HAP-1 (cell line): ENCODE data around the gene LEMD1.
"Not testable (repeated sequence)": the region's sequence is repeated elsewhere in the genome, so short reads cannot be mapped to it uniquely, and the experiment has no call there.

ENCODE experiments used
- DNase-seq, 2 experiments: peaks; one replicate each; pipeline ENCODE4 v3.0.0-alpha.2; 2016 to 2020; ENCODE audit warnings: low spot score in 2 of 2
- H3K27me3 ChIP-seq: fragments of 250-450 bp; sonication (Bioruptor Pico); 2 replicates; pipeline ENCODE4 v1.5.1; 2020; ENCODE audit warnings: low read depth, mild to moderate bottlenecking, moderate library complexity
- H3K36me3 ChIP-seq: fragments of 250-450 bp; sonication (Bioruptor Pico); replicated peaks from 2 replicates; pipeline ENCODE4 v1.5.1; 2020; ENCODE audit warnings: mild to moderate bottlenecking
- H3K4me1 ChIP-seq: fragments of 250-450 bp; sonication (Bioruptor Pico); 2 replicates; pipeline ENCODE4 v1.5.1; 2020; ENCODE audit warnings: mild to moderate bottlenecking
- H3K4me3 ChIP-seq: fragments of 250-450 bp; sonication (Bioruptor Pico); 2 replicates; pipeline ENCODE4 v1.5.1; 2020; ENCODE audit warnings: mild to moderate bottlenecking, moderate library complexity
- H3K9me3 ChIP-seq: fragments of 250-450 bp; sonication (Bioruptor Pico); 2 replicates; pipeline ENCODE4 v1.5.1; 2020; ENCODE audit warnings: mild to moderate bottlenecking, moderate library complexity
- in situ Hi-C: fragments of 300-500 bp; cut with MboI; formaldehyde crosslinking; loops from 3 replicates; pipeline ENCODE4 v1.14.3; 2020; ENCODE audit warnings: low sequenced_read_pairs, inconsistent platforms, mixed read lengths

LEMD1 gene

GRCh38 chr1:205398586-205398985, 23.3 kb downstream of the LEMD1 start:
- in situ Hi-C loops = loop anchor here (5.0 kb wide), 2 partner anchors 89 to 124 kb away; no protein-coding TSS in a partner anchor
- Histone ChIP-seq H3K9me3 (no peaks in the 10 kb centered on the region; the same call in 1 of the 2 replicates), H3K36me3 (no peaks in the 10 kb centered on the region), H3K4me3 (no peak overlapping the region), H3K4me1 (peaks cover 4% of the 10 kb centered on the region; the same call in 1 of the 2 replicates), H3K27me3 (no peaks in the 10 kb centered on the region)
- no peak for DNase-seq

- H3K36me3 ChIP-seq = no peaks in the 10 kb centered on the region
These were observed 24.8 kb downstream of the LEMD1 start for GRCh38 chr1:205396967-205397616.

GRCh38 chr1:205395616-205396015, 26.2 kb downstream of the LEMD1 start:
- in situ Hi-C loops = loop anchor here (5.0 kb wide), 2 partner anchors 92 to 127 kb away; no protein-coding TSS in a partner anchor
- H3K4me1 ChIP-seq = peaks cover 4% of the 10 kb centered on the region
- DNase-seq = no peak
- H3K9me3 ChIP-seq = no peaks in the 10 kb centered on the region; the same call in 1 of the 2 replicates
- no peak overlapping the region for H3K4me3 ChIP-seq
- no peaks in the 10 kb centered on the region for H3K36me3 ChIP-seq
- H3K27me3 ChIP-seq = peaks cover 2% of the 10 kb centered on the region; the same call in 1 of the 2 replicates

More at GRCh38 chr1:205396967-205397616, 24.8 kb downstream of the LEMD1 start:
- Histone ChIP-seq H3K9me3 (no peaks in the 10 kb centered on the region; the same call in 1 of the 2 replicates), H3K4me3 (no peak overlapping the region), H3K4me1 (peaks cover 4% of the 10 kb centered on the region; the same call in 1 of the 2 replicates), H3K27me3 (peaks cover 2% of the 10 kb centered on the region; the same call in 1 of the 2 replicates)
- DNase-seq = peak; percentile 72 to 89
- in situ Hi-C loops = loop anchor here (5.0 kb wide), 2 partner anchors 90 to 125 kb away; no protein-coding TSS in a partner anchor

GRCh38 chr1:205392650-205393049, 29.2 kb downstream of the LEMD1 start:
- peaks cover 2% of the 10 kb centered on the region; the same call in 1 of the 2 replicates for H3K27me3 ChIP-seq

GRCh38 chr1:205391386-205391785, 30.5 kb downstream of the LEMD1 start:
- Histone ChIP-seq H3K9me3 (no peaks in the 10 kb centered on the region; the same call in 1 of the 2 replicates), H3K4me3 (no peak overlapping the region), H3K4me1 (peaks cover 7% of the 10 kb centered on the region), H3K36me3 (no peaks in the 10 kb centered on the region), H3K27me3 (peaks cover 2% of the 10 kb centered on the region; the same call in 1 of the 2 replicates)
- DNase-seq = no peak
- in situ Hi-C loops = no loop called here

More at GRCh38 chr1:205392650-205393049, 29.2 kb downstream of the LEMD1 start:
- Histone ChIP-seq H3K9me3 (no peaks in the 10 kb centered on the region; the same call in 1 of the 2 replicates), H3K36me3 (no peaks in the 10 kb centered on the region), H3K4me3 (no peak overlapping the region), H3K4me1 (peaks cover 4% of the 10 kb centered on the region)
- no peak for DNase-seq
- in situ Hi-C loops = no loop called here

GRCh38 chr1:205387845-205388244, 34.0 kb downstream of the LEMD1 start:
- no peaks in the 10 kb centered on the region for H3K9me3 ChIP-seq
- no peak overlapping the region for H3K4me3 ChIP-seq
- peaks cover 17% of the 10 kb centered on the region for H3K4me1 ChIP-seq
- DNase-seq = no peak
- in situ Hi-C loops = no loop called here
- H3K36me3 ChIP-seq = no peaks in the 10 kb centered on the region
- peaks cover 2% of the 10 kb centered on the region; the same call in 1 of the 2 replicates for H3K27me3 ChIP-seq

GRCh38 chr1:205382990-205383389, 38.9 kb downstream of the LEMD1 start:
- not testable (repeated sequence) for H3K4me3 ChIP-seq

GRCh38 chr1:205382561-205382960, 39.3 kb downstream of the LEMD1 start:
- in situ Hi-C loops = no loop called here
- no peak for DNase-seq
- peaks cover 32% of the 10 kb centered on the region for H3K4me1 ChIP-seq
- no peak overlapping the region for H3K4me3 ChIP-seq
- H3K27me3 ChIP-seq = no peaks in the 10 kb centered on the region
- no peaks in the 10 kb centered on the region for H3K36me3 ChIP-seq
- no peaks in the 10 kb centered on the region for H3K9me3 ChIP-seq

More at GRCh38 chr1:205382990-205383389, 38.9 kb downstream of the LEMD1 start:
- in situ Hi-C loops, H3K27me3 ChIP-seq, H3K36me3 ChIP-seq, H3K9me3 ChIP-seq, DNase-seq: not testable (repeated sequence)
- peaks cover 32% of the 10 kb centered on the region for H3K4me1 ChIP-seq

- in situ Hi-C loops = no loop called here
- no peaks in the 10 kb centered on the region for H3K36me3 ChIP-seq
- no peaks in the 10 kb centered on the region for H3K9me3 ChIP-seq
- H3K4me1 ChIP-seq = peaks cover 34% of the 10 kb centered on the region
- no peak overlapping the region for H3K4me3 ChIP-seq
- no peak for DNase-seq
- no peaks in the 10 kb centered on the region for H3K27me3 ChIP-seq
These were observed 40.6 kb downstream of the LEMD1 start for GRCh38 chr1:205381305-205381704.

GRCh38 chr1:205380882-205381281, 41.0 kb downstream of the LEMD1 start:
- DNase-seq = no peak
- no peaks in the 10 kb centered on the region for H3K36me3 ChIP-seq
- no peak overlapping the region for H3K4me3 ChIP-seq
- H3K4me1 ChIP-seq = peaks cover 38% of the 10 kb centered on the region
- in situ Hi-C loops = no loop called here
- H3K9me3 ChIP-seq = no peaks in the 10 kb centered on the region
- H3K27me3 ChIP-seq = no peaks in the 10 kb centered on the region

GRCh38 chr1:205379056-205379455, 42.8 kb downstream of the LEMD1 start:
- Histone ChIP-seq H3K36me3 (no peaks in the 10 kb centered on the region), H3K4me3 (no peak overlapping the region), H3K4me1 (peaks cover 46% of the 10 kb centered on the region), H3K27me3 (no peaks in the 10 kb centered on the region), H3K9me3 (no peaks in the 10 kb centered on the region)
- no peak for DNase-seq
- in situ Hi-C loops = no loop called here

GRCh38 chr1:205377355-205377754, 44.5 kb downstream of the LEMD1 start:
- Histone ChIP-seq H3K4me1 (peaks cover 55% of the 10 kb centered on the region), H3K9me3 (no peaks in the 10 kb centered on the region), H3K27me3 (no peaks in the 10 kb centered on the region), H3K4me3 (no peak overlapping the region), H3K36me3 (no peaks in the 10 kb centered on the region)
- in situ Hi-C loops = no loop called here
- DNase-seq = no peak

- in situ Hi-C loops = no loop called here
These were observed 45.1 kb downstream of the LEMD1 start for GRCh38 chr1:205376739-205377138.

GRCh38 chr1:205375835-205376545, 45.9 kb downstream of the LEMD1 start:
- Histone ChIP-seq H3K9me3 (no peaks in the 10 kb centered on the region), H3K36me3 (no peaks in the 10 kb centered on the region), H3K27me3 (no peaks in the 10 kb centered on the region), H3K4me3 (no peak overlapping the region), H3K4me1 (peaks cover 54% of the 10 kb centered on the region)
- peak; percentile 68 to 73 for DNase-seq
- in situ Hi-C loops = no loop called here

More at GRCh38 chr1:205376739-205377138, 45.1 kb downstream of the LEMD1 start:
- peaks cover 56% of the 10 kb centered on the region for H3K4me1 ChIP-seq
- H3K4me3 ChIP-seq = no peak overlapping the region
- H3K9me3 ChIP-seq = no peaks in the 10 kb centered on the region
- H3K36me3 ChIP-seq = no peaks in the 10 kb centered on the region
- peak; percentile 60 to 70 for DNase-seq
- H3K27me3 ChIP-seq = no peaks in the 10 kb centered on the region
